ENCODE data around the gene PRKN.

The PRKN gene

DNA sequence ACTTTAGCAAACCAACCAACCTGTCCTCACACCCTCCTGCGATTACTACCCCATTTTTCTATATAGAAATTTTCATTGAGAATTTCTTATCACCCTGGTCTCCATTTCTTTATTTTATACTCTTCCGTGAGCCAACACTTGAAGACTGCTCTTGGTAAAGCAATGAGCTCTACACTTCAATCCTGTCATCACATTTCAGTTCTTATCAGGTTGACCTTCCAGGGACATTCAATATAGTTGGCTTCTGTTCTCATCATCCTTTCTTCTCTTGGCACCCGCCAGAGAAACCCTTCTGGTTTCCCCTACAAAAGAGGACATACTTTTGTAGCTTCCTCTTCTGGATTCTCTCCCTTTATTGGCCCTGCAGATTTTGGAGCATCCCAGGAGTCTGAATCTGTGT lies 279.3 kb downstream of the PRKN start:
- TF ChIP-seq, protein P1, sequence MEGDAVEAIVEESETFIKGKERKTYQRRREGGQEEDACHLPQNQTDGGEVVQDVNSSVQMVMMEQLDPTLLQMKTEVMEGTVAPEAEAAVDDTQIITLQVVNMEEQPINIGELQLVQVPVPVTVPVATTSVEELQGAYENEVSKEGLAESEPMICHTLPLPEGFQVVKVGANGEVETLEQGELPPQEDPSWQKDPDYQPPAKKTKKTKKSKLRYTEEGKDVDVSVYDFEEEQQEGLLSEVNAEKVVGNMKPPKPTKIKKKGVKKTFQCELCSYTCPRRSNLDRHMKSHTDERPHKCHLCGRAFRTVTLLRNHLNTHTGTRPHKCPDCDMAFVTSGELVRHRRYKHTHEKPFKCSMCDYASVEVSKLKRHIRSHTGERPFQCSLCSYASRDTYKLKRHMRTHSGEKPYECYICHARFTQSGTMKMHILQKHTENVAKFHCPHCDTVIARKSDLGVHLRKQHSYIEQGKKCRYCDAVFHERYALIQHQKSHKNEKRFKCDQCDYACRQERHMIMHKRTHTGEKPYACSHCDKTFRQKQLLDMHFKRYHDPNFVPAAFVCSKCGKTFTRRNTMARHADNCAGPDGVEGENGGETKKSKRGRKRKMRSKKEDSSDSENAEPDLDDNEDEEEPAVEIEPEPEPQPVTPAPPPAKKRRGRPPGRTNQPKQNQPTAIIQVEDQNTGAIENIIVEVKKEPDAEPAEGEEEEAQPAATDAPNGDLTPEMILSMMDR (IDR thresholded peaks at IDR 0.05; ENCODE audit: borderline replicate concordance, control extremely low read depth, extremely low read depth, insufficient read depth, missing control alignments): no peak
- in situ Hi-C loops (cut with MboI; ENCODE audit: low sequenced_read_pairs, unreplicated experiment): no loop called here
- no peak for DNase-seq (ENCODE audit: low spot score)

DNA sequence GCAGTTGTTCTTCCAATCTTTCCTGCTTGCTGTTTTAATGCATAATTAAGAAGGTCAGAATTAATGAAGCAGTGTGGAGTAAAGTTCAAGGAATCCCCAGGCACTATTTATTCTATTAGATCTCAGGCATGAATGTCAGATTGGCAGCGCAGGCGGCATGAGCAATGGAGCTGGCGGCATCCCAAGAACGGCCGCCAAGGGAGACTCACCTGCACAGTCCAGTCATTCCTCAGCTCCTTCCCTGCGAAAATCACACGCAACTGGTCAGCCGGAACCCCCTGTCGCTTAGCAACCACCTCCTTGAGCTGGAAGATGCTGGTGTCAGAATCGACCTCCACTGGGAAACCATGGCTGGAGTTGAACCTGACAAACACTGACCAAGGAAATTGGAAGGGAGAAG lies 284.5 kb downstream of the PRKN start:
- TF ChIP-seq, protein P1 (IDR thresholded peaks at IDR 0.05; ENCODE audit: borderline replicate concordance, control extremely low read depth, extremely low read depth, insufficient read depth, missing control alignments): no peak
- in situ Hi-C loops (cut with MboI; ENCODE audit: low sequenced_read_pairs, unreplicated experiment): no loop called here
- no peak for DNase-seq (ENCODE audit: low spot score)

DNA sequence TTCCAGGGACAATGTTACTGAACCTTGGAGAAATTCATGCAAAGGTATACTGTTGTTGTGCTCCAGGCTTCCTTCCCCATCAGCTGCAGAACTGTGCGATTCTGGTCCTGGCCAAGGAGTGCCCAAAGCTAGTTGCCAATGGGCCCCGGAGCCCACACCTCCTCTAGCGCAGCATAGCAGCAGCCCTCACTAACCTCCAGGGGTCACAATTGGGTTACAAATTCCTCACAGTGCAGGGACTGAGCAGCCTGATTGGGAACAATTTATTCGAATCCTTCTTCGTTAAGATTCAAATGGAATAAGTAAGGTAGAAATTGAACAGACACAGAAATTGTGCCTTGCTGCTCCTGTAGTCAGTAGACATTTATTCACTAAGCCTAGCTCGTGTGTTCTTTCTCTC lies 284.9 kb downstream of the PRKN start:
- TF ChIP-seq, protein P1 (IDR thresholded peaks at IDR 0.05; ENCODE audit: borderline replicate concordance, control extremely low read depth, extremely low read depth, insufficient read depth, missing control alignments): no peak
- no peak for DNase-seq (ENCODE audit: low spot score)
- in situ Hi-C loops (cut with MboI; ENCODE audit: low sequenced_read_pairs, unreplicated experiment): no loop called here

GRCh38 chr6:162441991-162442390 lies 285.6 kb downstream of the PRKN start:
- TF ChIP-seq, protein P1 (IDR thresholded peaks at IDR 0.05; ENCODE audit: borderline replicate concordance, control extremely low read depth, extremely low read depth, insufficient read depth, missing control alignments): no peak
- in situ Hi-C loops (cut with MboI; ENCODE audit: low sequenced_read_pairs, unreplicated experiment): no loop called here
- no peak for DNase-seq (ENCODE audit: low spot score)

GRCh38 chr6:162438980-162439379 lies 288.6 kb downstream of the PRKN start:
- in situ Hi-C loops (cut with MboI; ENCODE audit: low sequenced_read_pairs, unreplicated experiment): no loop called here
- TF ChIP-seq, protein P1 (IDR thresholded peaks at IDR 0.05; ENCODE audit: borderline replicate concordance, control extremely low read depth, extremely low read depth, insufficient read depth, missing control alignments): no peak
- DNase-seq (ENCODE audit: low spot score): no peak

GRCh38 chr6:162435071-162435470 lies 292.5 kb downstream of the PRKN start:
- in situ Hi-C loops (cut with MboI; ENCODE audit: low sequenced_read_pairs, unreplicated experiment): no loop called here
- TF ChIP-seq, protein P1 (IDR thresholded peaks at IDR 0.05; ENCODE audit: borderline replicate concordance, control extremely low read depth, extremely low read depth, insufficient read depth, missing control alignments): no peak
- DNase-seq (ENCODE audit: low spot score): no peak

DNA sequence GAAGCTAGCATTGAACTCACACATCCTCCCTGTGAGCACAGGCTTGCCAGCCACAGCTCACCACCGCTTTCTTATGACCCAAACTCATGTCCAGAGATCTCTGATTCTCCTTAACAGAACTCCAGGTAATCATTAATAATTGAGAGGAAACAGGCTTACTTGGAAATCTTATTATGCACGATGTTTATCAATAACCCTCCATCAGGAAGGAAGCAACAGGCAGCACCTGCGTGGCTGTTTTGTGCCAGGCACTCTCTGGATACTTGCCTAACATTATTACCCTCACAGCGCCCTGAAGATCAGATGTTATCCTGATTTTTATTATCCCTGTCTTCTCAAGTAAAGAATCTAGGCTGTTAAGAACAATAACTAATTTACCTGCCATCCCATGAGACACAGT lies 306.6 kb downstream of the PRKN start:
- DNase-seq (ENCODE audit: low spot score): no peak
- in situ Hi-C loops (cut with MboI; ENCODE audit: low sequenced_read_pairs, unreplicated experiment): no loop called here
- TF ChIP-seq, protein P1 (IDR thresholded peaks at IDR 0.05; ENCODE audit: borderline replicate concordance, control extremely low read depth, extremely low read depth, insufficient read depth, missing control alignments): no peak

Measured in GM13976 (cell line).